HG03280 (cell line): ENCODE results near the gene MRPL1.

Experiments used
- ATAC-seq: cut with Tn5 transposase; IDR thresholded peaks from one replicate; pipeline ENCODE4 v1.9.1; 2021; ENCODE audit warnings: mild to moderate bottlenecking, moderate library complexity; ENCODE audit not compliant: unreplicated experiment

Gene MRPL1

GRCh38 chr4:77862478-77863216 lies at the start of gene MRPL1:
MRPL1 (plus strand) TSS chr4:77862830; CDS start chr4:77862849, 19 bp downstream.
- ATAC-seq: peak; percentile 79

- no peak for ATAC-seq
These were observed 47.0 kb upstream of the MRPL1 start for GRCh38 chr4:77815636-77816035.

DNA sequence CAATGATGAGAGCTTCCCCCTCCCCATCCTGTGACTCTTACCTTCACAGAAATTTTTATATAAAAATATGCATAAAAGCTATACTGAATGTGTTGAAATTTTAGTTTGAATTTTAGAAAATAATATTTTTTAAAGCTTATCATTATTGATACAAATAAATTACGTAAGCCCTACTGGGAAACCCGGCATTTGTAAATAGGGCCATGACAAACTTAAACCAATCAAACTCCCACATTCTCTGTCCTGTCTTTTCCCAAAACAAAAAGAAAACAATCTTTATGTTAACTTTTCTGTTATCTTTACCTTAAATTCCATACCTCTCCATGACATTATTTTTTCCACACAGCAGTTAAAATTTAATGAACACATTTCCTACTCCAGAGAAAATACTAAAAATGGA lies 46.1 kb upstream of the MRPL1 start:
- ATAC-seq: no peak

DNA sequence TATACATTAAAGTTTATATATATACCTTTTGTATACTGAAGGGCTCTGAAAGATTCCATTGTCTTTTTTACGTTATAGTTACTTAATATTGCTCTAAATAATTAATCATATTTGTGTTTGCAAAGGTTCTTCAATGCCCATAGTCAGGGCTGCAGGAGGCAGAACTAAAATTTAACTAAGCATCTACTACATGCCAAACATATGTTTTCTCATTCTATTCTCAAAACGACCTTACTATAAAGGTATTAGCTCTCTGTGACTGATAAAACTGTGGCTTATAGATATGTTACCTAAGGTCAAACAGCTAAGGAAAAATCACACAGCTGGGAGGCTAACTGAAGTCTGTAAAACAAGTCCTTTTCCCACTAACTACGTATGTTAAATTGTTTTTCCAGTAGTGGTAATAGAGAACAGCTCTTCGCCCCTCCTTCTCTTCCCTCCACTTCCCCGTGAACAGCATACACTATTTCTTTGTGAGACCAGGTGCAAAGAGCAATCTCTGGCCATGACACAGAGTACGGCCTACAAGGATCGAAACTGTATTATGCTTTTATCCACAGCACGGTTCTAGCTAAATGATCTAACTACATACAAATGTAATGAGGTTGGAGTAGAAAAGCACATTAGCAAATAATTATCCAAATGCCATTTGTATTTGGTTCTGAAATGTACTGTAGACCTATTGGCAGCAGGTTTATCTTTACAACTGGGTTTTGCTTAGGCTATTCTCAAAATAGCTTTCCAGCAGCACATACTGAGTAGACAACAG lies 45.1 kb upstream of the MRPL1 start:
- no peak for ATAC-seq

- no peak for ATAC-seq
These were observed 44.5 kb upstream of the MRPL1 start for GRCh38 chr4:77818073-77818601.

- ATAC-seq: peak; percentile 38
These were observed 43.8 kb upstream of the MRPL1 start, which contains the start of gene CNOT6L for GRCh38 chr4:77818602-77819403. CNOT6L (minus strand) TSS chr4:77819368; CDS start chr4:77819308, 60 bp downstream.

DNA sequence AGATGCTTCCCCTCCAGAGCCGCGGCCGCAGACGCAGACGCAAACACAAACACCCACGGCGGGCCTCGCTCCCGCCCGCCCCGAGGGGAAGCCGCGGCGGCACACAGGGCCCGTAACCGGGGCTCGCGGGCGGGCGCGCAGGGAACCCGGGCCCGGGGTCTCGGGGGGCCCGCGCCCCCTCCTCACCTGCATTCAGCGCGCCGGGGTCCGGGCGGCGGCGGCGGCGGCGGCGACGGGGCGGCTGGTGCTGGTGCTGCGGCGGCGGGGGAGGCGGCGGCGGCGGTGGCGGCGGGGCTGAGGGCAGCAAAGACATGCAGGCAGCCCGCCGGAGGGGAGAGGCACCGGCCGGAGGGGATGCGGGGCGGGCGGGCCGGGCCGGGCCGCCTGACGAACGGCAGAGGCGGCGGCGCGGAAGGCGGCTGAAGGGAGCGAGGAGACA lies 43.2 kb upstream of the MRPL1 start:
- ATAC-seq: peak; percentile 22

GRCh38 chr4:77819843-77820648 lies 42.6 kb upstream of the MRPL1 start:
- peak; percentile 82 for ATAC-seq

- no peak for ATAC-seq
These were observed 41.7 kb upstream of the MRPL1 start for GRCh38 chr4:77820649-77821561.

GRCh38 chr4:77821775-77822174 lies 40.9 kb upstream of the MRPL1 start:
- ATAC-seq: no peak

- no peak for ATAC-seq
These were observed 36.4 kb upstream of the MRPL1 start for GRCh38 chr4:77826275-77826674.

- peak; percentile 73 for ATAC-seq
These were observed 35.3 kb upstream of the MRPL1 start for GRCh38 chr4:77827343-77827742.

- no peak for ATAC-seq
These were observed 29.4 kb upstream of the MRPL1 start for GRCh38 chr4:77833126-77833724.

DNA sequence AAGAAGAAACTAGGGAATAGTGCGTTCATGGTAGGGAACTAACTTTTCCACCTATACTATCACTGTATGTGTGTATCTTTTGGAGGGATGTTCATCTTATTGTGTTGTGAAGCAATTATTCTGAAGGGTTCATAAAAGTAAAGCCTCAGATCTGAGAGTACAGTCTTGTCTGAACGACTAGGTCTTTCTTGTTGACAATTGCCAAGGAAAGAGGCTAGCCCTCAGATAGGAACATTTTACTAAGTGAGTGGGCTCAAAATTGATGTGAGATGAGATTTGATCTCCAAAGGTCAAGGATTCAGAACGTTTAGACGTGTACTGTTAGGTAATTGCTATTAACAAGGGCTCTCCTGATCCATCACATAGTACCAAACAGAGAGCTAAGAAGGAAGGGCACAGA lies 28.2 kb upstream of the MRPL1 start:
- ATAC-seq: no peak

DNA sequence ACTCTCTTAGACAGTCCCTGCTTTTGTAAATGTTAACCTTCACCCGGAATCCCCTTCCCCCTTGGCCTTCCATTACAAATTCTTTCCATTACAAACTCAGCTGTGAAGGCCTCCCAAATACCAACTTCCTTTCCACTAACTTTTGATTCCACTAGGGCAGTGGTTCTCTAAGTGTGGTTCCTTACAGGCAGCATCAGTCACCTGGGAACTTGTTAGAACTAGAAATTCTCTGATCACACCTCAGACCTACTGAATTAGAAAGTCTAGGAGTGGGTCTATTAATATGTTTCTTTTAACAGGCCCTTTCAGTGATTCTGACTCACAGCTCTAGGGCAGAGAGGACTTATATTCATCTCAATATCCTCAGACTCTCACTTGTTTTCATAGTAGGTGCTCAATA lies 19.0 kb upstream of the MRPL1 start:
- ATAC-seq: no peak

DNA sequence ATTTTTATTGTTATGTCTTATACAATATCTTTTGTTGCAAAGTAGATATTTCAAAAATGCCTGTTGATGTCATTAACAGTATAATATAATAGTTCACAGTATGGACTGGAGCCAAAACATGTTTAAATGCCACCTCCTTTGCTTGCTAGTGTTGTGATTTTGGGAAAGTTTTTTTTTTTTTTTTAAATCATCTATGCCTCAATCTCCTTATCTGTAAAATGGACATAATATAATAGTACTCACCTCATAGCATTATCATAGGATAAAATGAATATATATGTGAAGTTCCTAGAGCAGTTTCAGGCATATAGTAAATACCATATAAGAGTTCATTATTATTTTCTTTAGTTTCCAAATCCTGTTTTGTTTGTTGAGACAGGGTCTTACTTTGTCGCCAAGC lies 18.3 kb upstream of the MRPL1 start:
- ATAC-seq: no peak

- no peak for ATAC-seq
These were observed 17.2 kb upstream of the MRPL1 start for GRCh38 chr4:77845400-77845799.

GRCh38 chr4:77845929-77846328 lies 16.7 kb upstream of the MRPL1 start:
- no peak for ATAC-seq

DNA sequence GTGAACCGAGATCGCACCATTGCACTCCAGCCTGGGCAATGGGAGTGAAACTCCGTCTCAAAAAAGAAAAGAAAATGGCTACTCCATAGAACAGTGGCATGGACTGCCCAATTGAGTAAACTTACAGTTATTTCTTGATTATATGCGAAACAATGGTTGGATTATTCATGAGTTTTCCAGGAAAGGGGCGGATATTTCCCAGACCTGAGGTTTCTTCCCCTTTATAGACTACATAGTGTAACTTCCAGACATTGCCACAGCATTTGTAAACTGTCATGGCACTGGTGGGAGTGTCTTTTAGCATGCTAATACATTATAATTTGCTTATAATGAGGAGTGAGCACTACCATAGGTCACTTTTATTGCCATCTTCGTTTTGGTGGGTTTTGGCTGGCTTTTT lies 14.1 kb upstream of the MRPL1 start:
- ATAC-seq: no peak
